Mucosa of descending colon (tissue), 3 donors: ENCODE measurements around the gene FBLN2. TPM values are rescaled to one million over a fixed set of nuclear protein-coding genes. Genes with fewer than 3 reads are reported as not detected.

Experiments
- ATAC-seq: fragments of 200-7000 bp; cut with Tn5 transposase; one replicate; pipeline ENCODE4 v1.9.1; 2020; ENCODE audit warnings: mild to moderate bottlenecking, moderate library complexity
- DNase-seq, 3 donors: peaks; one replicate each; pipeline ENCODE4 v3.0.0-alpha.2; 2020
- H3K36me3 ChIP-seq: fragments of 200-600 bp; one replicate; pipeline ENCODE4 v1.8.0; 2021; ENCODE audit warnings: low read depth, mild to moderate bottlenecking
- H3K4me1 ChIP-seq: fragments of 200-600 bp; one replicate; pipeline ENCODE4 v1.8.0; 2021; ENCODE audit warnings: low read depth, mild to moderate bottlenecking
- H3K4me3 ChIP-seq: fragments of 200-600 bp; one replicate; pipeline ENCODE4 v1.8.0; 2021; ENCODE audit warnings: mild to moderate bottlenecking
- H3K9me3 ChIP-seq: fragments of 200-600 bp; one replicate; pipeline ENCODE4 v1.8.0; 2021; ENCODE audit warnings: mild to moderate bottlenecking
- intact Hi-C, 2 donors: fragments of 100-400 bp; cut with DNase I in 1 of 2; cut with micrococcal nuclease in 1 of 2; formaldehyde crosslinking; loops; one replicate each; pipeline versions ENCODE4 v1.11.0 to v1.11.1; 2022; cut with DNase I, micrococcal nuclease
- total RNA-seq, 3 donors: library from RNA; stranded (reverse); fragmentation: NEBNext Ultra II Directional in 2 of 3; extraction: Animal tissue kit (Norgen Biotek cat#: 25700) in 2 of 3; gene quantifications; one replicate each; pipeline versions ENCODE4 v1.2.1 to v1.2.4, GENCODE V29; 2021 to 2023
- TF ChIP-seq, protein P1 (sequence below): fragments of 200-600 bp; IDR thresholded peaks from one replicate; pipeline ENCODE4 v1.8.0; 2022; ENCODE audit warnings: antibody characterized with exemption, mild to moderate bottlenecking
- donor health status: DM: no; HTN: no; CAD: no; lungs with moderate emphysema.
- donor health status: DM: no; HTN: no; CAD: no.
- donor health status: DM: no; HTN: yes; CAD: no.

The FBLN2 gene
- total RNA-seq, 3 donors from 2014 or later: 10.2 to 48.9 (median 30.5) TPM

DNA sequence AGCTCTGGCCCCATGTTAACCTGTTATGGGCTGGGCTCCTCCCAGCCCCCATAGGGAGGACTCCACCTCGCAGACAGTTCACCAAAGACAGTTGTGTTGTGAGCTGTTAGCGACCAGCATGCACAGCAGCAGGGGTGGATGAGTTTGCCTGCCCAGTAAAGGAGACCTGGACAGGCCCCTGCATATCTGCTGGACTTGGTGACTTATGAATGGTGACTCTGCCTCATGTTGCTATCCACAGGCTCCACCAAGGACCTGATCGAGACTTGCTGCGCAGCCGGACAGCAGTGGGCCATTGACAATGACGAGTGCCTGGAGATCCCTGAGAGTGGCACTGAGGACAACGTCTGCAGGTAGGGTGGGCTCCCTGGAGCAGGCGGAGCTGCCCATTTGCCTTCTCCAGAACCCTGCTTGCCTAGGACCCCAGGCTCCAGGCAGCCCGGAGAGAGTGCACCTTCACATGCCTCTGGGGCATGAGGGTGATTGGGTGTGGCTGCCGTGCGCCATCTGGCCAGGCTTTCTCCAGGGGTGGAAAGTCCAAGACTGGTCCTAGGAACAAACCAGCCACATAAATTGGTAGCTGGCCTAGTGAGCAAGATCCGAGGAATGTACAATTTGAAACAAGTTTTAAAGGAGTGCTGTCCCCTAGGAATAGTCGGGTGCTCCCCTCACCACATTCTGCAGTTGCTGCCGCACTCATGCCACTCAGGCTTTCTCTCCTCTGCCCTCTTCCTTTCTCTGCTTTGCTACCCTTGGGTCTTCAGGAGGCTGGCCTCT, 59.1 kb downstream of the FBLN2 start:
- TF ChIP-seq, protein P1, sequence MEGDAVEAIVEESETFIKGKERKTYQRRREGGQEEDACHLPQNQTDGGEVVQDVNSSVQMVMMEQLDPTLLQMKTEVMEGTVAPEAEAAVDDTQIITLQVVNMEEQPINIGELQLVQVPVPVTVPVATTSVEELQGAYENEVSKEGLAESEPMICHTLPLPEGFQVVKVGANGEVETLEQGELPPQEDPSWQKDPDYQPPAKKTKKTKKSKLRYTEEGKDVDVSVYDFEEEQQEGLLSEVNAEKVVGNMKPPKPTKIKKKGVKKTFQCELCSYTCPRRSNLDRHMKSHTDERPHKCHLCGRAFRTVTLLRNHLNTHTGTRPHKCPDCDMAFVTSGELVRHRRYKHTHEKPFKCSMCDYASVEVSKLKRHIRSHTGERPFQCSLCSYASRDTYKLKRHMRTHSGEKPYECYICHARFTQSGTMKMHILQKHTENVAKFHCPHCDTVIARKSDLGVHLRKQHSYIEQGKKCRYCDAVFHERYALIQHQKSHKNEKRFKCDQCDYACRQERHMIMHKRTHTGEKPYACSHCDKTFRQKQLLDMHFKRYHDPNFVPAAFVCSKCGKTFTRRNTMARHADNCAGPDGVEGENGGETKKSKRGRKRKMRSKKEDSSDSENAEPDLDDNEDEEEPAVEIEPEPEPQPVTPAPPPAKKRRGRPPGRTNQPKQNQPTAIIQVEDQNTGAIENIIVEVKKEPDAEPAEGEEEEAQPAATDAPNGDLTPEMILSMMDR: no peak
- Histone ChIP-seq H3K4me3 (no peak overlapping the region), H3K36me3 (no peaks in the 10 kb centered on the region), H3K9me3 (no peaks in the 10 kb centered on the region), H3K4me1 (no peaks in the 10 kb centered on the region)
- intact Hi-C loops: no loop called here
- ATAC-seq (no peak), DNase-seq (no peak)

DNA sequence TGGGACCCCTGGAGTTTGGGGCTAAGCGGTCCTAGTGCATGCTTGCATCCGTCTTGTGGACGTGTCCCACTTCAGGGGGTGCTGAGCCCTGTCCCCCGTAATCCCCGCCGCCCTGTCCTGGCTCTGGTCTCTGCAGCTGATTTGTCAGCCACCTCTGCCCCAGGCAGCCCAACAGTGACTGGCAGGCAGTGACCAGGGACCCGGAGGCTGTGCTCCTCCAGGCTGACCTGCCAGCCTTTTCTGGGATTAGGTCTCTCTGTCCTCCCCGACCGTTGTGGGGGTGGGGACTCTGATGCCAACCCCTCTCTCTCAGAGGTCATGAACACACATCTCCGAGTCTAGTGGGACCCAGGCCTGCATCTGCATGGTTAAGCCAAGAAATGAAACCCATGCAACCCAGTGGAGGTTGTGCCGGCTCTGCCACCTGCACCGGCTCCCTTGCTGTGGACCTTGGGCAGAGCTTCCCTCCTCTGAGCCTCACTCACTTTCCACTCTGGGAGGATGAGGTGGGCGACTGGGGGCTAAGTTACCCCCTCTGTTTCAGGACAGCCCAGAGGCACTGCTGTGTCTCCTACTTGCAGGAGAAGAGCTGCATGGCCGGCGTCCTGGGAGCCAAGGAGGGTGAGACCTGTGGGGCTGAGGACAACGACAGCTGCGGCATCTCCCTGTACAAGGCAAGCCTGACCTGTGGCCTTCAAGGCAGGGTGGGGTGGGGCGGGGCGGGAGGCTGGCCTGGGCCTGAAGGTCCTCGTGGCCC, 60.2 kb downstream of the FBLN2 start:
- Histone ChIP-seq H3K4me3 (no peak overlapping the region), H3K9me3 (no peaks in the 10 kb centered on the region), H3K4me1 (no peaks in the 10 kb centered on the region), H3K36me3 (no peaks in the 10 kb centered on the region)
- DNase-seq: no peak
- no peak for ATAC-seq
- intact Hi-C loops: no loop called here
- TF ChIP-seq, protein P1: no peak

DNA sequence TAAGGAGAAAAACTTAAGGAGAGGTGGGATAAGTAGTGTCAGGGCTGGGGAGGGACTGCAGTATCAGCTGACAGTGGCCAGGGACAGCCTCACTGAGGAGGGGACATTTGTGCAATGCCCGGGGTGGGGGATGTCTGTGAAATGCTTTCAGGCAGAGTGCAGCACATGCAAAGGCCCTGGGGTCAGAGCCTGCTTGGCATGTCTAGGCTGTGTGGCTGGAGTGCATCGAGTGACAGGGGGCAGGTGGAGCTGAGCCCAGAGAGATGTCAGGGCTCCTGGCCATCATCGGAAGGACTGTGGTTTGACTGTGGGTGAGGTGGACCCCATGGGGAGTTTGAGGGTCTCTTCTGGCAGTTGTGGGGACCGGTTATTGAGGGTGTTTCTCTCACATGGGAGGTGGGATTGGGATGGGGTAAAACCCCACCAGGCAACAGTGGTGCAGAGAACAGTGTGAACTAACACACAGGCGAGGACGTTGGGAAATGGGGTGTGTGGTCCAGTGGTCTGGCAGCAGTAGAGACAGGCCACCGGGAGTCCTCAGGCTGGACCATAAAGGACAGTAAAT, 61.2 kb downstream of the FBLN2 start:
- no peaks in the 10 kb centered on the region for H3K4me1 ChIP-seq
- H3K36me3 ChIP-seq: no peaks in the 10 kb centered on the region
- no peaks in the 10 kb centered on the region for H3K9me3 ChIP-seq
- TF ChIP-seq, protein P1: no peak
- ATAC-seq (no peak), DNase-seq (no peak)
- intact Hi-C loops: no loop called here
- no peak overlapping the region for H3K4me3 ChIP-seq

DNA sequence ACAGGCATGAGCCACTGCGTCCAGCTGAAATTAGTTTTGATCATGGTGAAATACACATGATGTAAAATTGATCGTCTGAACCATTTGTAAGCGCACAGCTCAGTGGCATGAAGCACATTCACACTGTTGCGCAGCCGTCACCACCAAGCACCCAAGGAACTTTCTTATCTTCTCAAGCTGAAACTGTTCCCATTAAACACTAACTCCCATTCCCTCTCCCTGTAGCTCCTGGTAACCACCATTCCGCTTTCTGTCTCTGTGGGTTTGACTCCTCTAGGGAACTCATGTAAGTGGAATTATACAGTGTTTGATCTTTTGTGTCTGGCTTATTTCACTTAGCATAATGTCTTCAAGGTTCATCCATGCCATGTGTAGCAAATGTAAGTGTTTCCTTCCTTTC, 62.3 kb downstream of the FBLN2 start:
- H3K9me3 ChIP-seq: no peaks in the 10 kb centered on the region
- H3K4me3 ChIP-seq: no peak overlapping the region
- intact Hi-C loops: no loop called here
- no peaks in the 10 kb centered on the region for H3K36me3 ChIP-seq
- TF ChIP-seq, protein P1: no peak
- no peaks in the 10 kb centered on the region for H3K4me1 ChIP-seq
- no peak for DNase-seq
- no peak for ATAC-seq

DNA sequence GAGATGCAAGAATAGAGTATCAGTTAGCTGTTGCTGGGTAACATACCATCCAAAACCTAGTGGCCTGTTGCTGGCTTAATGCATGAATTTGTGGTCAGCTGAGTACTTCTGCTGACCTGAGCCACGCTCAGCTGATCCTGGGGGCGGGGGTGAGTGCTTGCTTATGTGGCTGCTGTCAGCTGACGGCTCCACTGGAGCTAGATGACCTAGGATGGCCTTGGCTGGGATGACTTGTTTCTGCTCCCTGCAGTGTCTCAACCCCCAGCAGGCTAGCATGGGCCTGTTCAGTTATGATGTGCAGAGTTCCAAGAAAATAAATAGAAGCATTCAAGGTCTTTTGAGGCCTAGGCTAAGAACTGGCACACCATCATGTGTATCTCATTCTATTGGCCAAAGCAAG, 63.9 kb downstream of the FBLN2 start:
- Histone ChIP-seq H3K9me3 (no peaks in the 10 kb centered on the region), H3K36me3 (no peaks in the 10 kb centered on the region), H3K4me1 (no peaks in the 10 kb centered on the region), H3K4me3 (no peak overlapping the region)
- peak in 1 of 3 donors; percentile 20 for DNase-seq
- no peak for ATAC-seq
- intact Hi-C loops: no loop called here
- TF ChIP-seq, protein P1: no peak
